ENCODE results near the gene LSM14A. TPM values are rescaled to one million over a fixed set of nuclear protein-coding genes. Genes with fewer than 3 reads are reported as not detected.

Gene LSM14A
- total and polyA plus RNA-seq, 2 of the 13 experiments (the other 11 are each of a cell fraction or from before 2014, with no cell fraction given): 77.0 to 83.6 TPM

GRCh38 chr19:34265221-34265650, 92.9 kb downstream of the LSM14A start (continued):
- no peak for TF ChIP-seq AHDC1 (CRISPR knock-in tag; IDR thresholded peaks at IDR 0.05; ENCODE audit: borderline replicate concordance)

DNA sequence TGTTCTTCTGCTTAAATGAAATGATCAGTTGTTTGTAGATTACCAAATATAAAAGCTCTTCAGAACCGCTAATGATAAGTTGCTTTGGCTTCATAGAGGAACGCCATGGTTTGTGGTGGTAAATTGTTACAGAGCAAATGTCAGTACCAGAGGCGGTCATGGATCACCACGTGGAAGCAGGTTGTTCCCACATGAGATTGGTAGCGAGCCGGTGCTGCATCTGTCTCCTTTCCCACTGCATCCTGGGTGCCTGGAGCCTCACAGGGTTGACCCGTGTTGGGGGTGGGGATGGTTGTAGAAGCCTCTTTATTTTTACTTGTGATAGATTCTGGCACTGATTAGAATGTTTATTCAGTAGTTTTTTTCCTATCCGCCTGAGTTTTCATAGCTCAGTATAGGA, 96.8 kb downstream of the LSM14A start:
- Histone ChIP-seq H3K4me3 (replicated peaks in 1 of 3; ENCODE audit: insufficient read depth in 1 of 3, low read depth in 2 of 3, low read length in 3 of 3) (no peak overlapping the region), H3K79me2 (ENCODE audit: insufficient read depth, low read length) (peaks cover 50% of the 10 kb centered on the region), H3K36me3 (replicated peaks in 1 of 2; ENCODE audit: control insufficient read depth in 1 of 2, insufficient read depth in 2 of 2, low read length in 2 of 2) (no peaks in the 10 kb centered on the region), H3K9ac (ENCODE audit: insufficient read depth, low read depth, low read length) (no peak overlapping the region), H3K4me2 (ENCODE audit: low read depth, low read length) (no peak overlapping the region), H3K27me3 (ENCODE audit: control insufficient read depth in 1 of 2, insufficient read depth in 2 of 2, low read length in 2 of 2) (no peaks in the 10 kb centered on the region), H2AFZ (ENCODE audit: low read length) (no peak overlapping the region), H3K4me1 (ENCODE audit: insufficient read depth, low read length) (peaks cover 30% of the 10 kb centered on the region), H4K20me1 (ENCODE audit: insufficient read depth, low read length) (no peaks in the 10 kb centered on the region), H3K27ac (ENCODE audit: extremely low read length, insufficient read depth, low read length) (no peak overlapping the region), H3K9me3 (ENCODE audit: low read length) (no peaks in the 10 kb centered on the region)
- no peak for FAIRE-seq
- no peak for ATAC-seq
- DNase-seq (ENCODE audit: low spot score): no peak
- BruUV-seq (replicated peaks): no TSS peak
- in situ Hi-C loops (cut with HindIII; ENCODE audit: extremely low pct_ligation_motif_present, low pct_unique_long_range_greater_than_20kb) (no loop called here), intact Hi-C loops (cut with micrococcal nuclease; ENCODE audit: unreplicated experiment) (no loop called here)
- TF ChIP-seq, protein P1, sequence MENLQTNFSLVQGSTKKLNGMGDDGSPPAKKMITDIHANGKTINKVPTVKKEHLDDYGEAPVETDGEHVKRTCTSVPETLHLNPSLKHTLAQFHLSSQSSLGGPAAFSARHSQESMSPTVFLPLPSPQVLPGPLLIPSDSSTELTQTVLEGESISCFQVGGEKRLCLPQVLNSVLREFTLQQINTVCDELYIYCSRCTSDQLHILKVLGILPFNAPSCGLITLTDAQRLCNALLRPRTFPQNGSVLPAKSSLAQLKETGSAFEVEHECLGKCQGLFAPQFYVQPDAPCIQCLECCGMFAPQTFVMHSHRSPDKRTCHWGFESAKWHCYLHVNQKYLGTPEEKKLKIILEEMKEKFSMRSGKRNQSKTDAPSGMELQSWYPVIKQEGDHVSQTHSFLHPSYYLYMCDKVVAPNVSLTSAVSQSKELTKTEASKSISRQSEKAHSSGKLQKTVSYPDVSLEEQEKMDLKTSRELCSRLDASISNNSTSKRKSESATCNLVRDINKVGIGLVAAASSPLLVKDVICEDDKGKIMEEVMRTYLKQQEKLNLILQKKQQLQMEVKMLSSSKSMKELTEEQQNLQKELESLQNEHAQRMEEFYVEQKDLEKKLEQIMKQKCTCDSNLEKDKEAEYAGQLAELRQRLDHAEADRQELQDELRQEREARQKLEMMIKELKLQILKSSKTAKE (CRISPR knock-in tag; IDR thresholded peaks at IDR 0.05; ENCODE audit: borderline replicate concordance): no peak
- ChIA-PET CTCF (ENCODE audit: low intra/inter-chr PET ratio, low total read pairs) (no interaction called here), POLR2A (no interaction called here)
- WGBS (ENCODE audit: low lambda C conversion rate): 86% methylated on average over 8 of the region's 8 CpGs
